HTR-8/SVneo (cell line): Measurements from ENCODE around the gene KCNJ6.
A peak's percentile ranks its signal among the peaks of the same experiment; 100 is the strongest.
"Not testable (repeated sequence)": the region's sequence is repeated elsewhere in the genome, so short reads cannot be mapped to it uniquely, and the experiment has no call there.

Experiments used
- DNase-seq: peaks from one replicate; pipeline ENCODE4 v3.0.0; 2011; ENCODE audit warnings: low spot score, mixed read lengths; ENCODE audit not compliant: insufficient read length
- FAIRE-seq: peaks from 2 replicates; lab custom pipeline; 2011; peaks lifted over from hg19 to GRCh38; lab: Jason Lieb, UNC

The KCNJ6 gene

GRCh38 chr21:37749132-37749531 lies 167.1 kb downstream of the KCNJ6 start:
- DNase-seq = no peak
- no peak for FAIRE-seq

- DNase-seq = no peak
- no peak for FAIRE-seq
These were observed 167.9 kb downstream of the KCNJ6 start for GRCh38 chr21:37748351-37748750.

- no peak for FAIRE-seq
- no peak for DNase-seq
These were observed 169.4 kb downstream of the KCNJ6 start for GRCh38 chr21:37746849-37747248.

GRCh38 chr21:37744551-37744950 lies 171.7 kb downstream of the KCNJ6 start:
- FAIRE-seq (no peak), DNase-seq (no peak)

- no peak for DNase-seq
- no peak for FAIRE-seq
These were observed 173.7 kb downstream of the KCNJ6 start for GRCh38 chr21:37742532-37742931.

DNA sequence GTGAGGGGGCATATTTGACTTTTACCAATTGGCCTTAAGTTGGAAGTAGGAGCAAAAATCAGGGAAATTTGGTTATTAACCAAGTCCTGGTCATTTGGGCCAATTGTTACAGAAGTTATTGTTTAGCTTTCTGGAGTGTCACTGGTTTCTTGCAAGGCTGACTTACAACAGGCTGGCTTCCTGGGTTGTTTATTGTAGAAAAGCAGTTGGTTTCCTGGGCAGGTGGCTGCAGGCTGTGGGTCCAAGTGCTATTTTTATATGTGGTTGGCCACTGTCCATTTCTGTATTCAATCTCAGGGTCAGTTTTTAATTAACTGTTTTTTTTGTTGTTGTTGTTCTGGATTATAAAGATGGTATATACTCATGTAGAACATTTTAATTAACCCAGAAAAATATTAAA lies 174.1 kb downstream of the KCNJ6 start:
- DNase-seq (no peak), FAIRE-seq (no peak)

DNA sequence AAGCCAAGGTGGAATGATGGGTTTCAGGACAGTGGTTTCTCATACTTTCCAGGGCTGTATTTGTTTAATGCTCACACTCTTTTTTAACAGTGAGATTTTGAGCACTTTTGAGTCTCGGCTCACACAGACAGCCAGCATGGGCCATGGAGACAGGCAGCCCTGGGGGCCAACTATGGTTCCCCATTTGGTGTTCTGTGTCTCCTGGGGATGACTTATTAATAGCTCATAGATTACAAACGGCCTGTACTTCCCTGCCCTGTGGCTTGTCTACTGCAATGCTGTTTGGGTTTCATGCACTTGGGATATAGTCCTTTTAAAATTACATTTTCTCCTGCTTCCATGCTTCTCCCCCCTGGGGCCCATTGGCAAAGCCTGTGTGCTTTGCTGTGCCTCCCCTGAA lies 178.3 kb downstream of the KCNJ6 start:
- DNase-seq (no peak), FAIRE-seq (no peak)

DNA sequence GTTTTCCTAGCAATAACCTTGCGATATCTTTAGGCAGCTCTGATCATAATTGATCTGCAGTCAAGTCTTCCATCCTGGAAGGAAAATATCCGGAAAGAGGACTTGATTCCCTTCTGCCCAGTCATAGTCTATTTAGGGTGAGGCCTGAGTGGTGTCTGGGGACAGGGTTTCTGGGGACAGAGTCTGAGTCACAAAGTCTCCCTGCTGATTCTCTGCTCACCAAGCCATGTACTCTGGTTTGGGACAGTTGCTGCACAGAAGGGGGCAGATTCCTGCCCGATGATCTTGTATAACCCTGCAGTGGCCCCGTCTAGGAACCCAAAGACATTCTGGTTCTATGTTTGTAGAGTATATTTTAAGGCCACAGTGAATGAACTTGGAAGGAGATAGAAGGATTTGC lies 178.8 kb downstream of the KCNJ6 start:
- FAIRE-seq (no peak), DNase-seq (no peak)

- FAIRE-seq (no peak), DNase-seq (no peak)
These were observed 181.4 kb downstream of the KCNJ6 start for GRCh38 chr21:37734846-37735245.

DNA sequence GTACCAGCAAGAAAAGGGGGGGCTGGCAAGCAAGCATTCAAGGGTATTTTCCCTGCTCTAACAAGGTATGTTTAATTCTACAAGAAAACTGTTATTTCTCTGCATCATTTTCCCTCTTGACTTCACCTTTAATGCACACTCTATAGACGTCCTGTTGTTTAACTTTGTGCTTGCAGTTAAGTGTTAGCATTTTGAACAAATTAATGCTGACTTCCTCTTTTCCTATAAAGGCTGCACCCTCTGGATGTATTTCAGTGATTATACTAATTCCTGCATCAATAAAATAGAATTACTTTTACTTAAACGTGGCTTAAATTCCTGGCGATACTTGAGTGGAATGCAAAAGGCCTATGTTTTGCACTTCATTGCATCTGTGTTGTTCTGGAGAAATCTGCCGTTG lies 183.3 kb downstream of the KCNJ6 start:
- FAIRE-seq (no peak), DNase-seq (no peak)

- FAIRE-seq = no peak
- DNase-seq = no peak
These were observed 192.1 kb downstream of the KCNJ6 start for GRCh38 chr21:37724201-37724600.

GRCh38 chr21:37717534-37717933 lies 198.7 kb downstream of the KCNJ6 start:
- DNase-seq (no peak), FAIRE-seq (no peak)

- FAIRE-seq = peak; percentile 54
- DNase-seq = not testable (repeated sequence)
These were observed 203.7 kb downstream of the KCNJ6 start for GRCh38 chr21:37712569-37712934.

GRCh38 chr21:37711836-37712568 lies 204.3 kb downstream of the KCNJ6 start:
- FAIRE-seq (peak; percentile 49), DNase-seq (peak; percentile 72)

DNA sequence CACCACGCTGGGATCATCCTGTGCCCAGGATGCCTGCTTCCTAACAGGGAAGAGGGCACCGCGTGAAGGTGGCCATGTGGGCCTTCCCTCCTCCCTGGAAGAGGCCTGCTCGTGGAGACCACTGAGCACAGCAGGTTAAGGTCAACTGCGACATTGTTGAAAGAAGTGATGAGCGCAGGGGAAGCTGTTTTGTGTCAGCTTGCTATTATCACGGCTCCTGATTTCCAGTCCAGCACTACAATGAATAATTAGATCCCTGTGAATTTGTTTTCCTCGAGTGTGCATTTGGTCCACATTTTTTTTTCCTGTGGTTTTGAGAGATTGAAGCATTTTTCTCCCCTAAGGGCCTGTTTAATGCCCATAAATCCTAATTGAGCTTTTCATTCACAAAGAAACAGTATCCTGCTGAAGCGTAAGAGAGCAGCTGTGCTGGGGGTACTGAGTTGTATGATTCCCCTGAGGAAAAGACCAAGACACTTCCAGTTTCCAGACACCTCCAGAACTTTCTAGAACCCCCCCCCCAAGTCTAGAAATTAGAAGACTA lies 204.9 kb downstream of the KCNJ6 start:
- DNase-seq (no peak), FAIRE-seq (no peak)

- DNase-seq (peak; percentile 17), FAIRE-seq (no peak)
These were observed 205.5 kb downstream of the KCNJ6 start for GRCh38 chr21:37710546-37711285.

DNA sequence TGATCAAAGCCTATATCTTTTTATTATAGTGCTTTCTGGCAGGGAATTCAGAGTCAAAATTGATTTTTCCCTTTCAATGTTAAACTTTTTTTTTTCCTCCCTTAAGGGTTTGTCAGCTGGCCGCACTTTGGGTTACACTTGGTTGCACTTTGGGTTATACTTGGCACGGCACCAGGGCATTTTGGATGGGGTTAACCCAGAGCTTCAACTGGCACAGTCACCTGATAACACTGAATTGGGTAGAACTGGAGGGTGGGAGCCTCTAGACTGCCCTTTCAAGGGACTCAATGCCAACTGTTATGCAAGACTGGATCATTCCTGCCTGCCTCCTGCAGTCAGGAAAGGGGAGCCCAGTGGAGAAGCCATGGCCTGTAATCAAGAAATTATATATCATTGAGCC lies 211.5 kb downstream of the KCNJ6 start:
- no peak for FAIRE-seq
- DNase-seq = no peak

- no peak for FAIRE-seq
- DNase-seq = no peak
These were observed 214.0 kb downstream of the KCNJ6 start for GRCh38 chr21:37702241-37702640.

GRCh38 chr21:37700641-37701202 lies 215.5 kb downstream of the KCNJ6 start:
- peak; percentile 76 for DNase-seq
- peak; percentile 75 for FAIRE-seq

GRCh38 chr21:37699024-37699775 lies 217.1 kb downstream of the KCNJ6 start:
- FAIRE-seq = no peak
- no peak for DNase-seq
